ENCODE results near the gene ZNF714.

The ZNF714 gene

DNA sequence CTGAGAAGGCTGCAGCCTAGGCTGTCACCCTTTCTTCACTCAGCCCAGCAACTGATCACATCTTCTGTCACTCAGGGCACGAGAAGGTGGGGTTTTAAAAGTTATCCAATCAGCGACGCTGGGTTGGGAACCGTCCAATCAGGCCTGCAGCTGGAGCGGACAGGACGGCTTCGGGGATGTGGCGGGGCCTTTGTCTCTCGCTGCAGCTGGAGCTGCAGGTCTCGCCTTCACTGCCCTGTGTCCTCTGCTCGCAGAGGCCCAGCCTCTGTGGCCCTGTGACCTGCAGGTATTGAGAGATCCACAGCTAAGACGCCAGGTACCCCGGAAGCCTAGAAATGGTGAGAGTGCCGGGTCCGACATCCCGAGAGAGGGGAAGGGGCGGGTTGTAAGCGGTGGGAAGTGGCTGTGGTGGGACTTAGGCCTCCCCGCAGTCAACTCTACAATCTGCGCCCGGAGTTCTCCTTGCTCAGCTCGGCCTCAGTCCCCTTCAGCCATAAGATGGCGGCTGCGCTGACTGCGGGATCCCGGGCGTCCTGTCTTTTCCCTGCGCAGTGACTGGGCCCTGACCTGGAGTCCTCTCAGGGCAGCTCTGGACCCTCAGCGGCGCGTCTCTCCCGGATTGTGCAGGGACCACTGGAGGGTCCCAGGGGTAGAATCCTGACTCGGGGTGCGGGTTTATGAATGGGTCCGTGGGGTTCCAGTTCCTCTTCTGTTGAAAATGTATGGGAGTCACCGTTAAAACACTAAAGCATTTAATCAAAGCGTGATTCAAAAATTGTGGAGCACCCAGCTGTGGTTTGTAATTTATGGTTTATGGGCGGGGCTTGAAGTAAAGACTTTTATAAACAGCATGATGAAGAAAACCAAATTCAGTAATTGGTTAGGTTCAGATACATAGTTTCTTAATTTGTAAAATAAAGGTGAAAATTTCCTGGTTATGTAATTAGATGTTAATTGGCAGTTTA, at the start of gene ZNF714:
ZNF714 (plus strand) TSS at position 193 of the 965 bp plus-strand sequence. CDS start 16,066 bp downstream, outside the sequence.
- FAIRE-seq: no peak

DNA sequence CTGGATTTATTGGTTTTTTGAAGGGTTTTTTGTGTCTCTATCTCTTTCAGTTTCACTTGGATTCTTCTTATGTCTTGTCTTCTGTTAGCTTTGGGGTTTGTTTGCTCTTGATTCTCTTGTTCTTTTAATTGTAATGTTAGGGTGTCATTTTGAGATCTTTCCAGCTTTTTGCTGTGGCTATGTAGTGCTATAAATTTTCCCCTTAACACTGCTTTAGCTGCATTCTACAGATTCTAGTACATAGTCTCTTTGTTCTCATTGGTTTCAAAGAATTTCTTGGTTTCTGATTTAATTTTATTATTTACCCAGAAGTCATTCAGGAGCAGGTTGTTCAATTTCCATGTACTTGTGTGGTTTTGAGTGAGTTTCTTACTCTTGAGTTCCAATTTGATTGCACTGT, 37.0 kb upstream of the ZNF714 start:
- FAIRE-seq: no peak

DNA sequence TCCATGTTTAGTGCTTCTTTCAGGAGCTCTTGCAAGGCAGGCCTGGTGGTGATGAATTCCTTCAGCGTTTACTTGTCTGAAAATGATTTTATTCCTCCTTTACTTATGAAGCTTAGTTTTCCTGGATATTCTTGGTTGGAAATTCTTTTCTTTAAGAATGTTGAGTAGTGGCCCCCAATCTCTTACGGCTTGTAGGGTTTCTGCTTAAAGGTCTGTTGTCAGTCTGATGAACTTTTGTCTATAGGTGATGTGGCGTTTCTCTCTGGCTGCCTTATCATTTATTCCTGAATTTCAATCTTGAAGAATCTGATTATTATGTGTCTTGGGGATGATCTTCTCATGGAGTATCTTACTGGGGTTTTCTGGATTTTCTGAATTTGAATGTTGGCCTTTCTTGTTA, 35.5 kb upstream of the ZNF714 start:
- no peak for FAIRE-seq

DNA sequence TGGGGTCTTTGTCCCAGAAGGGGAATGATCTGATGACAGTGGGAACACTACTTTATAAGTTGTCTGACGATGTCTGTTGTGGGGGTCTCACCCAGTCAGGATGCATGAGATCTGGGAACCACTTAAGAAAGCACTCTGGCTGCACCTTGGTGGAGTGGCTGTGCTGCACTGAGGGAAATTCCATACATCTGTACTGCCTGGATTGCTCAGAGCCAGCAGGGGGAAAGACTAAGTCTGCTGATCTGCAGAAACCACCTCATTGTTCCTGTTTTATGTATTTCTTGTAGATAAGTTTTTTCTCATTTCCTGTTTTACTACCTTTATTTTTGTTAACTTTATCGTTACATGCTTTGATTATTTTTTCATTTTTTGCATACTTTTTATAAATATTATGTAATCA, 34.3 kb upstream of the ZNF714 start:
- FAIRE-seq: peak; percentile 43

DNA sequence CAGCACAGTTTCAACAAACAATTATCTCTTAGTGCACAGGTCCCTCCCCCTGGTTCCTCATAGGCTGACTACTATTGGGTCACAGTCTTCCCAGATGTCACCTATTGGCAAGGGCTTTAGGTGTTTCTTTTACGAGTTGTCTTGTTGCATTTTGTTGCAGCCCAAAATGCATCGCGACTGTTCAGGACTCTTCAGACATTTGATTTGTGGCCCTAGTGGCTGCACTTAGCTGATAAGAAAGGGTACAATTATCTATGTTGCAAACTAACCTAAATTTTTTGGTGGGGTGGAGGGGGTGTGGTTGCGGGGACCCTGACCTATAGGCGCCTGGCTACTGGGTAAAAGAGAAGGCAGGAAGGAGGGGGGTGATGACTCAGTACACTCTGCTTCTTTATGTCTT, 29.1 kb upstream of the ZNF714 start:
- FAIRE-seq: no peak

DNA sequence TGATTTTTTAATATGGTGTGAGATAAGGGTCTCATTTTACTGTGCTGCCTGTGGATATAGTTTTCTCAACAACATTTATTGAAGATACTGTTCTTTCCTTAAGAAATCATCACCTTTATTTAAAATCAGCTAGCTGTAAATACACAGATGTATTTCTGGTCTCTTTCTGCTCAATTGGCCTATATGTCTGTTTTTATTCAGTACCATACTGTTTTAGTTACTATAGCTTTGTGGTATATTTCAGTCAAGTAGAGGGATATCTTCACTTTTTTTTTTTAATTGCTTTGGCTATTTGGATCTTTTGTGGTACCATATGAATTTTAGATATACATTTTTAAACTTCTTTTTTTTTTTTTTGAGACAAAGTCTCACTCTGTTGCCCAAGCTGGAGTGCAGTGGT, 16.7 kb upstream of the ZNF714 start:
- FAIRE-seq: no peak

DNA sequence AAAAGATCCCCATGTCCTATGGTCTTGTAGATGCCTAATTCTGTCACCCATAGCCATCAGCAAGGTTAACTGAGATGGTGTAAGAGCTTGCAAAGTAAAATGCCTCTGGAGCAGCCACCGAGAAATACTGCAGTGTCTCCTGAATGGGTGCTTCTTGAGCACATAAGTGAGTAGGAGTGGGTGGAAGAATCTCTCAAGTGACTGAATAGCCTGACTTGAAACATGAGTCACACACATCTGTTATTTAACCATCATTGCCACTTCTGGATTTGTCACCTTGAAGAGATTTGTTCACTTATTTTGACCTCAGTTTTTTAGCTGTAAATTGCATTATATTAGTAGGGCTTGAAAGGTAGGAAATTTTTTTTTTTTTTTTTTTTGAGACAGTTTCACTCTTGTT, 2.3 kb downstream of the ZNF714 start:
- no peak for FAIRE-seq

DNA sequence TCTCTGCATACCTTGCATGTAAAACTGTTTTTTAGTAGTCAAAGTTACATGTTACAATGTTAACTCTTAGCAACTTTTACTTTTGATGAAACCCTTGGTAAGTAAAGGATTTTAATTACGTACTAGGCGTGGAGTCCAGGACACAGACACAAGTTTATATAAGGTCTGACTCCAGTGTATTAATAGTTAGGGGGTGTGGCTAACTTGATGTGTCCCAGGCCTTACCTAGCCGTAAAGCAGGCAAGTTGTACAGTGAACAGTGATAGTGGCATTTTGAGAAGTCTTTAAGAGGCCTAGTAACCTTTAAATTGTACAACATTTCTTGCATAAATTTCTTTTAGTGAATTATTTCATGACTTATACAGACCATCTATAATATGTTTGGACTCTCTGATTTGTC, 5.9 kb downstream of the ZNF714 start:
- no peak for FAIRE-seq

DNA sequence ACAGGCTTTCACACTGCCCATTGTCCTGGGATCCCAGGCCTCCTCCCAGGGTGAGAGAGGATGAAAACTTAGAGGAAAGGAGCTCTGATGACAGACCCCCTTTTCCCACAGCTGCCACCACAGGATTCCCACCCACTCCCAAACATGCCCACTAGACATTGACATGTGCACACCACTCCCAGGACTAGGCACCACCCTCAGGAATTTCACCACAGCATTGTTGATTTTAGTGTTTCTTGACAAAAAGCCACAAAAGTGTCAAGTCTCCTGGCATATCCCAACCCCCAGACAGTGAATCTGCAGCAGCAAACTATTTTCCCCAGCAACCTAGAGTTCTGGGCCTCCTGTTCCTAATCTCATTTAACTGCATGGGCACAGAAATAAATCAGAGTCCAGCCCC, 10.1 kb downstream of the ZNF714 start:
- no peak for FAIRE-seq

DNA sequence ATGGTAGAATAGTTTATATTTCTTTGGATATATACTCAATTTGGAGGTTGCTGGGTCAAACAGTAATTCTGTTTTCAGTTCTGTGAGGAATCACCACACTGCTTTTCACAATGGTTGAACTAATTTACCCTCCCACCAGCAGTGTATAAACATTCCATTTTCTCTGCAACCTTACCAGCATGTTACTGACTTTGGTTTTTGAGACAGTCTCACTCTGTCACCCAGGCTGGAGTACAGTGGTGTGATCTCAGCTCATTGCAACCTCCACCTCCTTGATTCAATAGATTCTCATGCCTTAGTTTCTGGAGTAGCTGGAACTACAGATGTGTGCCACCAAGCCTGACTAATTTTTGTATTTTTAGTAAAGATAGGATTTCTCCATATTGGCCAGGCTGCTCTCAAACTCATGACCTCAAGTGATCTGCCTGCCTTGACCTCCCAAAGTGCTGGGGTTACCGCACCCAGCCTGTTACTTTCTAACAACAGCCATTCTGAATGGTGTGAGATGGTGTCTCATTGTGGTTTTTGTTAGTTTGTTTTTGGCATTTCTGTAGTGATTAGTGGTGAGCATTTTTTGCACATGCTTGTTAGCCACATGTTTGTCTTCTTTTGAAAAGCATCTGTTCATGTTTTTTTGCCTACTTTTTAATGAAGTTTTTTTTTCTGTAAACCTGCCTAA, 12.5 kb downstream of the ZNF714 start:
- no peak for FAIRE-seq

DNA sequence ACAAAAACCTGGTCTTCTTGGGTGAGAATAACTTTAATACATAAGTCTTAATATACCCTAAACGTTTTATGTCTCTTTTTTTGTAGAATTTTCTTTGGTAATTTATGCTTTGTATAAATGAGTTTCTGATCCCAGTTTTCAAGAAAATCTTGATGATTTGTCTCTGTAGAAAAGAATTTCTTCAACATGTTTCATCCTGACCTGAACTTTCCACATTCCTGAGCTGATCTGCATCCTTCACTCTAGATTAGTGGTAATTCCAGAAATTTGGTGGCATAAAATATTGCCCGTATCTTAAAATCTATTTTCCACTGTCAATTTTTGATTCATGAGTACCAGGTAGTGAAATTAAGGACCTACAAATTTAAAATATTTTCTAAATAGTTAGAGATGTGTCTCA, 16.3 kb downstream of the ZNF714 start:
- FAIRE-seq: peak; percentile 10

DNA sequence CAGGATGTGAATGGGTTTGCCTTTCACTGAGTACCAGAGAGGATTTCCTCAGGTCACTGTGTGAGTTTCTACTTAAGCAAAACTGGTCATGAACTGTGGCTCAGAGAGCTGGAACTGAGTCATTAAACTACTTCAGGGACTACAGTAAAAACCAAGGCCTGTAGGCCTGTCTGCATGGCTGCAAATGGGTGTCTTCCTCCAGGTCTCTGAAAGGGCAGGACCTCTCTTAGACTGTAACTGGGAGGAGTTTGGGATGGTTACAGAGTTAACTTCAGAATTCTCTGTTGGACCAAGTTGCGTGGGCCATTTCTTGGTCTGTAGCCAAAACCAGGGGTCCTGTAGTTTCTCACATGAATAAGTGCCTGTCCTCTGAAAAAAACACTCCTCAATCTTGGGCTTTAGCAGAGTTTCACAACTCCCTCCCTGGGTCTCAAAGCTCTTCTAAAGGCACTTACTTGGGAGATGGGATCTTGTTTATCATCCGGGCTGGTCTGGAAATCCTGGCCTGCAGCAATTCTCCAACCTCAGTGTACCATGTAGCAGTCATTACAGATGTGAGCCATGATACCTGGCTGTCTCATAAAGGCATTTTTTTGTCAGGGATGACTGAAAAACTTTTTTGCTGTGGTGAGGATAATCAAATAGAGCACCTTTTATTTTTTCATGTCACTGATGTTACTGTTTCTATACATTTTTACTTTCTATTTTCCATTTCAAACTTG, 19.7 kb downstream of the ZNF714 start:
- no peak for FAIRE-seq

DNA sequence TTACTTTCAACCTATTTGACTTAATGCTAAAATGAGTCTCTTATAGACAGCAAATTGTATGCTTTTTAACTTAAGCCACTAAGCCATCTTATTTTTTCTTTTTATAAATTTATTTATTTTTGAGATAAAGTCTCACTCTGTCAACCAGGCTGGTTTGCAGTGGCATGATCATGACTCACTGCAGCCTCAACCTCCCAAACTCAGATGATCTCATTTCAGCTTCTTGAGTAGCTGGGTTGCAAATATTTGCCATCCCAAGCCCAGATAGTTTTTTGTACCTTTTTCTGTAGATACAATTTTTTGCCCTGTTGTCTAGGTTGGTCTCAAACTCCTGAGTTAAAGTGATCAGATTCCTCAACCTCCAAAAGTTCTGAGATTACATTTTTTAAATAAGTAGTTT, 27.1 kb downstream of the ZNF714 start:
- FAIRE-seq: no peak

DNA sequence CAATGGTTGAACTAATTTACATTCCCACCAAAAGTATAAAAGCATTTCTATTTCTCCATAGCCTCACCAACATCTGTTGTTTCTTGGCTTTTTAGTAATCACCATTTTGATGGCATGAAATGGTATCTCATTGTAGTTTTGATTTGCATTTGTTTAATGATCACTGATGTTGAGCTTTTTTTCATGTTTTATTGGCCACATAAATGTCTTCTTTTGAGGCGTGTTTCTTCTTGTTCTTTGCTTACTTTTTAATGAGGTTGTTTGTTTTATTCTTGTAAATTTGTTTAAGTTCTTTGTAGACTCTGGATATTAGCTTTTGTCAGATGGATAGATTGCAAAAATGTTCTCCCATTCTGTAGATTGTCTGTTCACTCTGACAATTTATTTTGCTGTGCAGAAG, 28.2 kb downstream of the ZNF714 start:
- no peak for FAIRE-seq

DNA sequence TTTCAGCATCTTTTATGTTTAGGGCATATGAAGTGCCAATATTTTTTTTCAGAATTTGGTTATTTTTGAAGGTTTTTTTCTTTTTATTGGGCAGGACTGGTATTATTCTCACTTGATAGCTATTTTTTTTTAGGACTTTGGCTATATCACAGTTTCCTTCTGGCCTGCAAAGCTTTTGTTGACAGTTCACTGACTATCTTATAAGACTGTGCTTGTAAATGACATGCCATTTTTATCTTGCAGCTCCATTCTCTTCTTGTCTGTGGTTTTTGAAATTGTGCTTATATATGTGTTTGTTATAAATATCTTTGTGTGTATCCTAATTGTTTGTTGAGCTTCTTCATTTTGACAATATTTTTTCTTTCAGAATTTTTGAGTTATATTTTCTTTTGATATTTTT, 33.4 kb downstream of the ZNF714 start:
- FAIRE-seq: no peak

DNA sequence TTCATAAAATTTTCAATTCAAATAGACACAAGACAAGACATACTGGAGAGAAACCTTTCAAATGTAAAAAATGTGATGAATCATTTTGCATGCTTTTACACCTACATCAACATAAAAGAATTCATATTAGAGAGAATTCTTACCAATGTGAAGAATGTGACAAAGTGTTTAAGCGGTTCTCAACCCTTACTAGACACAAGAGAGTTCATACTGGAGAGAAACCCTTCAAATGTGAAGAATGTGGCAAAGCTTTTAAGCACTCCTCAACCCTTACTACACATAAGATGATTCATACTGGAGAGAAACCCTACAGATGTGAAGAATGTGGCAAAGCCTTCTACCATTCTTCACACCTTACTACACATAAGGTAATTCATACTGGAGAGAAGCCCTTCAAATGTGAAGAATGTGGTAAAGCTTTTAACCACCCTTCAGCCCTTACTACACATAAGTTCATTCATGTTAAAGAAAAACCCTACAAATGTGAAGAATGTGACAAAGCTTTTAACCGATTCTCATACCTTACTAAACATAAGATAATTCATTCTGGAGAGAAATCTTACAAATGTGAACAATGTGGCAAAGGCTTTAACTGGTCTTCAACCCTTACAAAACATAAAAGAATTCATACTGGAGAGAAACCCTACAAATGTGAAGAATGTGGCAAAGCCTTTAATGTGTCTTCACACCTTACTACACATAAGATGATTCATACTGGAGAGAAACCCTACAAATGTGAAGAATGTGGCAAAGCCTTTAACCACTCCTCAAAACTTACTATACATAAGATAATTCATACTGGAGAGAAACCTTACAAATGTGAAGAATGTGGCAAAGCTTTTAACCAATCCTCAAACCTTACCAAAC, 35.3 kb downstream of the ZNF714 start:
- FAIRE-seq: no peak

DNA sequence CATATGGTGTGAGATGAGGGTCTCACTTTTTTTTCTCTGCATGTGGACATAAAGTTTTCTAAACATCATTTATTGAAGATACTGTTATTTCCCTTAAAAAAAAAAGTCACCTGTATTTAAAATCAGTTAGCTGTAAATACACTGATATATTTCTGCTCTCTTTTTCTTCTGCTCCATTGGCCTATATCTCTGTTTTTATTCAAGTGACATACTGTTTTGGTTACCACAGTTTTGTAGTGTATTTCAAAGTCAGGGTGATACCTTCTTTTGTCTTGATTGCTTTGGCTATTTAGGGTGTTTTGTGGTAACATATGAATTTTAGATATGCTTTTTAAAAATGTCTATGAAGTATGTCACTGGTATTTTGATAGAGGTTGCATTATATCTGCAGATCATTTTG, 44.1 kb downstream of the ZNF714 start:
- FAIRE-seq: no peak

DNA sequence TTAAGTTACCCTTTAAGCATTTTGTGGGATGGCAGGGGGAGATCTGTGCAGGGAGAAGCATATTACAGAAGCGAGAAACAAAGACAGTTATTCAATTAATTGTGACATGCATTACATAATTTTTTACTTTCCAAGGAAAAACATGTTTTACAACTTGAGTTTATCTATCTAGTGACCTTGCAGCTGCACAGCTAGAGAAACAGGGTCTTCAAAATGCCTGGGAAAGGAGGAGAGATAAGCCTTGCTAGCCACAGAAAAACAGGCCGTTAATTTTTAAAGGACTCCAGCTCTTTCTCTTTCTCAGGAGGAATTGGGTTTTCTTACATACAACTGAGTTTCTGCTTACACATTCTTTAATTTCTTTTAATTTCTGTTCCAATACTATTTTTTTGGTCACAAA, 45.0 kb downstream of the ZNF714 start:
- FAIRE-seq: no peak

DNA sequence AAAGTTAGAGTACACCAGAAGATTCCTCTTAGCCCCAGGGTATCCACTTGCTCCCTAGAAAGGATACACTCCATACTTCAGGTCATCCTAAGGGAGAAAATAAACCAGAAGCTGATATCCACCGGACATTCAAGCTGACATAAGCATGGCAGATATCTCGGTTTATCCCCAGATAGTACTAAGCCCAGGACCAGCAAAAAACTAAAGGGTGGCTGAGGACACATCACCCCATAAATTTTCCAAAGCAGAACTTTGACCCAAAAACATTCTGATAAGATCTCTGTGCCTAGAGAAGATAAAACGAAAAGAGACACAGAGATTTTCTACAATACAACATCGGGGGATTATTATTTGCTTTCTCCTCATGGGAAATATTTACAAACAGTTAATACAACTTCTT, 45.9 kb downstream of the ZNF714 start:
- no peak for FAIRE-seq

DNA sequence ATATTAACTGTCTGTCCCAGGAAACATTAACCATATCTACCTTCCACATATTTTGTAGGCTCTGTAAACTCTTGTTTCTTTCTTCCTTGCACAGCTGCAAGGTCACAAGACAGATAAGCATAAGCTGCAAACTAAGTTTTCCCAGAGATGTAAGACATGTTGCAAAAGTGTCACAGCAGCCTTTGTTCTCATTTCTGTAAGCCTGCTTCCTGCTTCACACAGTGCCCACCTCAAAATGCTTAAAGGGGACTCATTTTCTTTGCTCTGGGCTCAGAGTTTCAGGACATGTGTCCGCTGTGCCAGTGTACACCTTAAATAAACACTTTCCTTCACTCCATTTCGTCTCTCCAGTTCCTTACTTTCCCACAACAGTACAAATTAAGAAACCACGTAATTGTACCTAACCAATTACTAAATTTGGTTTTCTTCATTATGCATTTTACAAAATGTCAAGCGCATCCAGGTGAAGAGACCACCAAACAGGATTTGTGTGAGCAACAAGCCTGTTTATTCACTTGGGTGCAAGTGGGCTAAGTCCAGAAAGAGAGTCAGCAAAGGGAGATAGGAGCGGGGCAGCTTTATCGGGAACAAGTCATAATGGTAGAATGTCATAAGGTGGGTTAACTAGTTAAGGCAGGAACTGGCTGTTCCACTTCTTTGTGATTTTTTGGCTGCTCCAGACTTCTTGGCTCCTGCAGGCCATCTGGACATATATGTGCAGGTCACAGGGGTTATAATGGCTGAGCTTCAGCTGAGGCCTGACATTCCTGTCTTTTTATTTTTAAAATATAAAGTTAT, 47.1 kb downstream of the ZNF714 start:
- FAIRE-seq: no peak

DNA sequence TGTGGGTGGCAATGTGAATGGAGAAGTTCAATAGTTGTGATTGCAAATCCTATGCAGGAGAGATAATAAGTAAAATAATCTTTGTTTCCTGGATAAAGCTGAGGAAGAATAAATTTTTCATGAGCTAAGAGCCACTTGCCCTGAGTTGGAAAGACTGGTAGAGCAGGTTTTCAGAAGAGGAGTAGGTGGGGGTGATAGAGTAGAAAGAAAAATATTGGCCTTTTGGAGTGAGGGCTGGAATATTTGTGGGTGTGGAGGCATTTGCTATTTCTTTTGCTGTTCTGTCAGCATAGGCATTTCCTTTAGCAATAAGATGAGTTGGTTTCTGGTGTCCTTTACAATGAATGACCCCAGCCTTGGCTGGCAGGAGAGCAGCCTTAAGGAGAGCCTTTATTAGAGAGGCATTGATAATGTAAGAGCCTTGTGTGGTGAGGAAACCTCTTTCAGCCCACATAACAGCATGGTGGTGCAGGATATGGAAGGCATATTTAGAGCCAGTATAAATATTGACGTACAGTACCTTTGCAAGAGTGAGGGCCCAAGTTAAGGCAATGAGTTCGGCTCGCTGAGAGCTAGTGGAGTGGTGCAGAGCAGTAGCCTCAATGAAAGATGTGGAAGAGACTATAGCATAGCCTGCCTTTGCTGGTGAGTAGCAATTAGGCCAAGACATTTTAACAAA, 48.2 kb downstream of the ZNF714 start:
- no peak for FAIRE-seq

Data from colon (tissue), 2 donors.